Muscle layer of duodenum (tissue), 2 donors: ENCODE data around the gene RRP15.

Source experiments
- H3K27ac ChIP-seq: one replicate; pipeline ENCODE4 v1.7.0; 2013; ENCODE audit warnings: mild to moderate bottlenecking, low read length
- H3K27me3 ChIP-seq: one replicate; pipeline ENCODE4 v1.7.0; 2013; ENCODE audit warnings: low read depth, mild to moderate bottlenecking, control low read depth, low read length
- H3K36me3 ChIP-seq, 2 donors: one replicate each; pipeline ENCODE4 v1.7.0; 2013; ENCODE audit warnings: low read length in 2 of 2, control low read depth in 1 of 2, mild to moderate bottlenecking in 1 of 2; ENCODE audit not compliant: insufficient read depth in 2 of 2, control insufficient read depth in 1 of 2
- H3K4me1 ChIP-seq, 2 donors: one replicate each; pipeline ENCODE4 v1.7.0; 2013; ENCODE audit warnings: low read length in 2 of 2, mild to moderate bottlenecking in 2 of 2, control low read depth in 1 of 2, moderate library complexity in 1 of 2; ENCODE audit not compliant: insufficient read depth in 2 of 2, control insufficient read depth in 1 of 2
- H3K4me3 ChIP-seq, 2 donors: one replicate each; pipeline ENCODE4 v1.7.0; 2013; ENCODE audit warnings: low read length in 2 of 2, low read depth in 1 of 2, mild to moderate bottlenecking in 1 of 2
- H3K9me3 ChIP-seq, 2 donors: one replicate each; pipeline ENCODE4 v1.7.0; 2013; ENCODE audit warnings: low read length in 2 of 2, control low read depth in 1 of 2, mild to moderate bottlenecking in 1 of 2; ENCODE audit not compliant: control insufficient read depth in 1 of 2
- donor health status: healthy.

RRP15 gene

DNA sequence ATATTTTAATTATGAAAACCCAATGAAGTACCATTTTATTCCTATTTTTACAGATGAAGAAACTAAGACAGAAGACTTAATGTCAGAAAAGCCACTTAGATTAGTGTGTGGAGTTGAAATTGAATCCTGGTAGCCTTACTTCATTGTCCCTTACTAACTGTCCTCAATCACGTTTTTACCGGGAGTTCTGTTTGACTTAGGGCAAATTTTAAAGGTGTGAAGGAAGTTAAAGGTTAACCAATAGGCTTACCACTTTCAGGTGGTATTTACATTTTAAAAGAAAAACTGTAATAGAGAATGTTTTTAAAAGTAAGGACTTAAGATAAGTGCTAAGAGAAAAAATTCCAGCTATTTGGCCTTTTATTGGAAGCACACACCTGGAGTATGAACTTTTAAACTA, 12.4 kb downstream of the RRP15 start:
- H3K4me1 ChIP-seq, result no peaks in the 10 kb centered on the region
- no peak overlapping the region for H3K4me3 ChIP-seq
- peaks cover 5 to 6% of the 10 kb centered on the region in 2 donors for H3K36me3 ChIP-seq
- H3K9me3 ChIP-seq, result no peaks in the 10 kb centered on the region
- no peak overlapping the region for H3K27ac ChIP-seq
- H3K27me3 ChIP-seq, result no peaks in the 10 kb centered on the region

DNA sequence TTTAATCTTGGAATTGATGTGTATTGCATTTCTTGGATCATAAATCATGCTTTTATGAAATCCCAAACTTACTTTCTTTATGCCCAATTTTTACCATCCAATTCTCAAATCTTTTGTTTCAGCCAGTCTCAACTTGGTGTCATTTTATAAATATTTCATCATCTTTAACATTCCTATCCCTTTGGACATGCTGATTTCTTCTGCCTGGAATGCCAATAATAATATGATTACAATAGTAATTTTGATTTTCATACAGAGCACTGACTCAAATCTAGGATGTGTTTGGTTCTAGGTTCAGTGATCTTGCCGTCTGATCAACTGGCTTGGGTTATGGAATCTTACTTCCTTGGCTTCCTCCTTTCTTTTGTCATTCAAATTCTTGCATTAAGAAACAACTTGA, 12.8 kb downstream of the RRP15 start:
- H3K4me1 ChIP-seq, result no peaks in the 10 kb centered on the region
- no peak overlapping the region for H3K27ac ChIP-seq
- peaks cover 4 to 5% of the 10 kb centered on the region in 2 donors for H3K36me3 ChIP-seq
- no peak overlapping the region for H3K4me3 ChIP-seq
- no peaks in the 10 kb centered on the region for H3K9me3 ChIP-seq
- no peaks in the 10 kb centered on the region for H3K27me3 ChIP-seq

DNA sequence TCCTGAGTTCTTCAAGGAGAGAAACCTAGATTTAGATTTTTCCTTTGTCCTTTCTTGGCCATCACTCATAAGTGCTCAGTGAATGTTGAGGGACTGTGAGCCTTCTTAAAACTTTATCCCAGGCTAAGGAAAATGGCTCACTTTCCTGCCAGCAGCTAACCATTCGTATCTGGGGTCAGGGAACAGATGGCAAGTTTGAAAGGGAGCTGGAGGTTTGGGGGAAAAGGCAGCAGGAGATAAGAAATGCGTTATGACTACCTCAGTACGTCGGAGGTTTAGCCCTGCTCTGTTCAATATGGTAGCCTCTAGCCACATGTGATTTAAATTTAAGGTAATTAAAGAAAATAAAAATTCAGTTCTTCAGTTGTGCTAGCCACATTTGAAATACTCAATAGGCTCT, 13.3 kb downstream of the RRP15 start:
- H3K4me1 ChIP-seq, result no peaks in the 10 kb centered on the region
- H3K36me3 ChIP-seq, result peaks cover 4 to 5% of the 10 kb centered on the region in 2 donors
- H3K4me3 ChIP-seq, result no peak overlapping the region
- no peaks in the 10 kb centered on the region for H3K9me3 ChIP-seq
- H3K27ac ChIP-seq, result no peak overlapping the region
- H3K27me3 ChIP-seq, result no peaks in the 10 kb centered on the region

DNA sequence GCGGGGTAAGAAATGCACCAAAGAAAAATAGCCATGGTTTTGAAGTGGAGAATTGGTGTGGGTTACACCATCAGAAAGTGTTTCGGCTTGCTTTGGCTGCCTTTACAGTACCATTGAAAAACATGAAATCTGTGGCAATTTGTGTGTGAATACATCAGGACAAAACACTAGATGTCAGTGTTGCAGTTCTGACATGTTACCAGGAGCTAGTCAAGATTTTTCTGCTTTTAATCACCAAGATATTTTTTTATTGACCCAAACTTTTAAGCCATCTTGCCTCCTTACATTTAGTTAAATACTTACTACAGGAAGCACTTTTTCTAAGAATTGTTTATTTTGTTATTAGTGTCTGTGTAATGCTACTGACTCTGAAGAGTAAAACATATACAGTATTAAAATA, 14.3 kb downstream of the RRP15 start:
- Histone ChIP-seq H3K9me3 (no peaks in the 10 kb centered on the region), H3K36me3 (peaks cover 1 to 4% of the 10 kb centered on the region in 2 donors), H3K27me3 (no peaks in the 10 kb centered on the region), H3K4me1 (no peaks in the 10 kb centered on the region), H3K27ac (no peak overlapping the region), H3K4me3 (no peak overlapping the region)

DNA sequence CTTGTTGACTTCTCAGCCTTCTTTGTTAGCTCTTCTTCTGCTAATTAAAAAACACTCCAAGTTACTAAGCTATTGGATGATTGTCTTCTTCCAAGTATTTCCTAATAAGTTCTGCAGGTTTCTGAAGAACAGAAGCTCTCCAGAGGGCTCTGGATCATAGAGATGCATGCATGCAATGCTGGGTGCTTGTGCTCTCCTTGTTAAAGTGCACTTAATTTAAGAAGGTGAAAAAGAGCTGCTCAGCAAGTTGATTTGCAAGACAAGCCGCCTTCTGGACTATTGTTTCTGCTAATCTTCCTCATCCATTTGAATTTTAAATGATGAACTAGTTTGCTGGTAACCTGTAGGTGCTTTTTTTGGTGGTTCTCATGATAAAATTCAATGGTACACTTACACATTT, 16.1 kb downstream of the RRP15 start:
- H3K36me3 ChIP-seq, result peaks cover 0 to 3% of the 10 kb centered on the region in 2 donors
- H3K9me3 ChIP-seq, result no peaks in the 10 kb centered on the region
- no peaks in the 10 kb centered on the region for H3K27me3 ChIP-seq
- H3K4me3 ChIP-seq, result no peak overlapping the region
- no peaks in the 10 kb centered on the region for H3K4me1 ChIP-seq
- H3K27ac ChIP-seq, result no peak overlapping the region

DNA sequence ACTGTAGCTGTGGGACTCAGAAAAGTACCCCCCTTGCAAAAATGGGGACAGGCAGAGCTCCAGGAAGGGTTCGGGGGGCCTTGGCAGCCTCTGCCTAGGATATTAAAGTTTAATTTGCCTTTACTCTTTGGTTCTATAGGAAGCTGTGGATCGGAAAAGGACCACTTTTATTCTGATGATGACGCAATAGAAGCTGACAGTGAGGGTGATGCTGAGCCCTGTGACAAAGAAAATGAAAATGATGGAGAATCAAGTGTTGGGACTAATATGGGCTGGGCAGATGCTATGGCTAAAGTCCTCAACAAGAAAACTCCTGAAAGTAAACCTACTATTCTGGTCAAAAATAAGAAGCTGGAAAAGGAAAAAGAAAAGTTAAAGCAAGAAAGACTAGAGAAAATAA, 17.1 kb downstream of the RRP15 start:
- H3K27me3 ChIP-seq, result no peaks in the 10 kb centered on the region
- no peaks in the 10 kb centered on the region for H3K4me1 ChIP-seq
- no peaks in the 10 kb centered on the region for H3K9me3 ChIP-seq
- no peak overlapping the region for H3K27ac ChIP-seq
- H3K36me3 ChIP-seq, result peaks cover 0 to 3% of the 10 kb centered on the region in 2 donors
- H3K4me3 ChIP-seq, result no peak overlapping the region

DNA sequence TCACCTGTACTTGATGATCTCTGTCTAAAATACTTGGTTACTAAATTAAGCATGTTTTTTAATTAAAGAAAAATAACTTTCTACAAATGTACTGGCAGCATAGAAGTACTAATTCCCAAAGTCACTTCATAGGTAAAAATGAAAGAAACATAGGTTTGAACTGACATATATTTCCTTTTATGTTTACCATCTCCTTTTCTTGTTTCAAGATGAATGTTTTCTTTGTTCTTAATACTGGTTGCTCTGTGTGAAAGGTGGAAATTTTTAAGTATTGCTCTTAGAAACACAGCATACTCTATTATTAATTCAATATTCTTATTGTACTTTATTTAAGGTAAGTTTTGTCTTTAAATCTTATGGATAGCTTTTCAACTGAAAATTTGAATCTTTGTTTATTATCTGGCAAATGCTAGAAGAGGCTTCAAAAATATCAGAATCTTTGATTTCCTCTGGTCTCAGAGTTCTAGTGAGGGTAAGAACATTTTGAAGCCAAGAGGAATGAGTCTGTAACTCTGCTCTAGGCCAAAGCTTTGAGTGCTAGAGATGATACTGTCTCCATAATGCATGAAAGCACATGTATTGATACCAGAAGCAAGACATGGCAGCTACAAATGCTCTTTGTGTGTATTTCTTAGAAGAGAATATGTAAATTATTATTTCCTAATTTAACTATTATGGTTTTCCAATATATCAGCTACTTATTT, 18.2 kb downstream of the RRP15 start:
- no peaks in the 10 kb centered on the region for H3K27me3 ChIP-seq
- H3K4me1 ChIP-seq, result no peaks in the 10 kb centered on the region
- no peaks in the 10 kb centered on the region for H3K9me3 ChIP-seq
- H3K4me3 ChIP-seq, result no peak overlapping the region
- H3K36me3 ChIP-seq, result peaks cover 0 to 3% of the 10 kb centered on the region in 2 donors
- H3K27ac ChIP-seq, result no peak overlapping the region

DNA sequence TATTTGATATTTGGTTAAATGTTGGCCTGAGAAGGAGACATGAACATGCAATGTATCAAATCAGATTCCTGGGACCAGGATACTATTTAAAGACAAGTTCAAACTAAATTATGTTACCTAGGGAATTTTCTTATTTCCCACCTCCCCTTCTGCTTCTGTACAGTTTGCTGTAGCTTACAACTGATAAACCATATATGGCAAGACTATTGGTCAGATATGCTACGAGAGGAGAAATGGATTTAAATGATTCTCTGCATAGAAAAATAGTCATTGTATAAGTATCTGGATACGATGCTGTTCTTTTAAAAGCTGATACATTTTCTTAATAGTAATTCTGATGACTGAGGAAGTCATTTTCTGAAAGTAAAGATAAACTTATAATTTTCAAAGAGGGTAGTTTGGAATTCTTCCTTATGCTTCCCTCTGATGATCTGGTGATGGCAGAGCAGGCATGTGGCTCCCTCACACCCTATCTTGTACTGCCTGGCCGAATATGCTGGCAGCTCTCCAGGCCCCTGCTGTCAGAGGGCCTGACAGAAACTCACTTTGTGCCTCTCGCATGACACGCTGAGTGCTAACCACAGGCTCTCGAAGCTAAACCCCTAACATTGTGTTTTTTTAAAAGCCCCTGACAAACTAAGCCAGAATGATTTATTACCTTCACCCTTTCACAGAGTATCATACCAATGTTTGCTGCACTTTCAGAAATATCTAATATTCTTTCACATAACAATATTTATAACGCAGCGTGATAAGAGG, 19.4 kb downstream of the RRP15 start:
- Histone ChIP-seq H3K4me1 (no peaks in the 10 kb centered on the region), H3K9me3 (no peaks in the 10 kb centered on the region), H3K4me3 (no peak overlapping the region), H3K36me3 (peaks cover 0 to 3% of the 10 kb centered on the region in 2 donors), H3K27ac (no peak overlapping the region), H3K27me3 (no peaks in the 10 kb centered on the region)

DNA sequence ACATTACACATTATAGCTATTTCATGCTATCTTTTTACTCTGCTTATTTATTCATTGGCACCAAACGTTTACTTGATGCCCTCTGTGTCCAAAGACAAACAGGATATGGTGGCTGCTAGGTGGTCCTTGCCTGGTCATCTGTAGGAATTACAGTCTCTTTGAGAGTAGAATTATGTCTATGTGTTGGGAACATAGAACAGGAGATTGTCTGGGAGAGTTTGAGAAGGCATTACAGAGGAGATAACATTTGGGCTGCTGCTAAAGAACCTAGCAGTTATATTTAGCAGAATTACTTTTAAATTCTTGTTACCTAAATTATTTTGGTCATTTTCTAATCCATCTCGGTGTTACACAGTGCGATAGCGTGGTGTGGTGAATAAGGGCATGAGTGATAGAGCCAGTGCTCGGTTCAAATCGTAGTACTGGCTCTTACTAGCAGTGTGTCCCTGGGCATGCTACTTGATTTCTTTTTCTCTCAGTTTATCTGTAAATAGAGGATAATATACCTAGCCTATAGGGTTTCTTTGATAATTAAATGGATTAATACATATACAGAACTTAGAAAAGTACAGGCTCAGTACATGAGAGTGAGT, 20.5 kb downstream of the RRP15 start:
- no peak overlapping the region for H3K4me3 ChIP-seq
- no peak overlapping the region for H3K27ac ChIP-seq
- H3K36me3 ChIP-seq, result peaks cover 0 to 3% of the 10 kb centered on the region in 2 donors
- H3K27me3 ChIP-seq, result no peaks in the 10 kb centered on the region
- no peaks in the 10 kb centered on the region for H3K9me3 ChIP-seq
- H3K4me1 ChIP-seq, result no peaks in the 10 kb centered on the region

DNA sequence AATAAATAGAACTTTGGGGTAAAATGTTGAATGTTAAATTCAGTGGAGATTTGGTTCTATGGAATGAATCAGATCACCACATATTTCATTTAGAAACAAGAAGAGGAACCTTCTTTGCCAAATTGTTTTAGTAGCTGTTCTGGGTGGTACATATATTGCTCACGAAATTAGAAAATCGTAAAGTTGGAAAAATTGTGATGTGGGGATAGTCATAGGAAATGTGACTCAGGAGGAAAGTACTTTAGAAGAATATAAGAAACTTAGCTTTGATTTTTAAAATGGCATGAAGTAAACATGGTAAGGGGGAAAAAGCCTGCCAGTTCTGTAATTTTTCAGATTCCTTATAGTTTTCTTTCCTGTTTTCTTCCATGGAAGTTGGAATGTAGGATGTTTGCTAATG, 27.4 kb downstream of the RRP15 start:
- Histone ChIP-seq H3K9me3 (no peaks in the 10 kb centered on the region), H3K36me3 (no peaks in the 10 kb centered on the region)

DNA sequence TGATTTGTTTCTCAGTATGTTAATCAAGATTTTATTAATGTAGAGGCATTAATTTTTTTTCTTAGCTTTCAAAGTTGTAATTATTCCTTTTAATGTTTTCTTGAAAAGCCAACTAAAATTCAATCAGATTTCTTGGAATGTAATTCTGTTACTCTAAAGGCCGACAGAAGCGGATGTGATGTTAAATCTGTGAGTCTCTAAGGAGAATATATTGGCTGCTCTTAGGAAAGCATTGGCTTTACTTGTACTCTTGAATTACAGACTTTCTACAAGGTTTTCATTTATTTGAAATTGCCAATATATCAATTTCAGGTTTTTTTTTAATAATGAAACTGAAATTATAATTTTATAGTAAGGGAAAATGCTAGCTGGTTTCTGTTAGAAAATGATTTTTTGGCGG, 29.2 kb downstream of the RRP15 start:
- Histone ChIP-seq H3K9me3 (no peaks in the 10 kb centered on the region), H3K36me3 (no peaks in the 10 kb centered on the region), H3K27ac (no peak overlapping the region), H3K27me3 (no peaks in the 10 kb centered on the region), H3K4me3 (no peak overlapping the region), H3K4me1 (no peaks in the 10 kb centered on the region)

More for the DNA sequence above, 27.4 kb downstream of the RRP15 start:
- Histone ChIP-seq H3K27ac (no peak overlapping the region), H3K27me3 (no peaks in the 10 kb centered on the region), H3K4me1 (no peaks in the 10 kb centered on the region), H3K4me3 (no peak overlapping the region)
